Spinal cord (tissue), 10 donors: Measurements from ENCODE around the gene E4F1. TPM values are rescaled to one million over a fixed set of nuclear protein-coding genes. Genes with fewer than 3 reads are reported as not detected.
A peak's percentile ranks its signal among the peaks of the same experiment; 100 is the strongest.

Source experiments
- DNase-seq, 6 donors: peaks; one replicate each; pipeline versions ENCODE4 v3.0.0 to v3.0.0-alpha.2; 2013 to 2015; ENCODE audit warnings: low spot score in 6 of 6, low read depth in 4 of 6
- H3K27ac ChIP-seq: one replicate; pipeline ENCODE4 v1.5.1; 2013; ENCODE audit warnings: low read depth, low read length, control low read depth
- H3K27me3 ChIP-seq: one replicate; pipeline ENCODE4 v1.6.1; 2013; ENCODE audit warnings: low read length; ENCODE audit not compliant: control insufficient read depth, insufficient read depth
- H3K36me3 ChIP-seq: one replicate; pipeline ENCODE4 v1.6.1; 2013; ENCODE audit warnings: low read length; ENCODE audit not compliant: control insufficient read depth, insufficient read depth
- H3K4me1 ChIP-seq: one replicate; pipeline ENCODE4 v1.6.1; 2013; ENCODE audit warnings: low read length; ENCODE audit not compliant: control insufficient read depth, insufficient read depth
- H3K4me3 ChIP-seq: one replicate; pipeline ENCODE4 v1.5.1; 2013; ENCODE audit warnings: low read depth, low read length, control low read depth
- H3K9me3 ChIP-seq: one replicate; pipeline ENCODE4 v1.6.1; 2013; ENCODE audit warnings: low read length; ENCODE audit not compliant: control insufficient read depth, insufficient read depth
- WGBS: methylation state at CpG from one replicate; pipeline ENCODE4 v1.1.5; 2013; ENCODE audit warnings: missing lambda C conversion rate; ENCODE audit not compliant: insufficient coverage; 5-methylcytosine and 5-hydroxymethylcytosine counted together
- long read RNA-seq, 4 donors: transcript quantifications; one replicate each; lab custom pipeline, GENCODE V29; 2026
- polyA plus RNA-seq, 2 donors: library from polyadenylated mRNA; unstranded; fragments of 120-200 nt; gene quantifications; one replicate each; pipeline ENCODE4 v1.2.1, GENCODE V29; 2013; ENCODE audit not compliant: insufficient read length in 2 of 2
- total RNA-seq, 2 donors: library from RNA; depleted of rRNA in 1 of 2; stranded (reverse); fragments of 120-200 nt in 1 of 2; fragments of >200 nt in 1 of 2; gene quantifications; one replicate each; pipeline versions ENCODE4 v1.2.3 to v1.2.4, GENCODE V29; 2013 to 2014
- donor health status: healthy.

The E4F1 gene
- total RNA-seq (10 to 100 TPM; 18.0 to 29.2 TPM), polyA plus RNA-seq (10 to 100 TPM; 29.7 to 31.9 TPM)
- long read RNA-seq, donor 1, partial matches to known transcripts, result 0 of 1 reads
- long read RNA-seq, donor 1, other reads (novel, unspliced or antisense), result 0 of 1 reads
- long read RNA-seq, donor 2, result 0 reads
- long read RNA-seq, donor 3, partial matches to known transcripts, result 0 of 1 reads
- long read RNA-seq, donor 3, other reads (novel, unspliced or antisense), result 0 of 1 reads
- long read RNA-seq, donor 4, transcript E4F1-201 (14 exons, 2,573 nt), result major isoform, 6 of 7 reads
- long read RNA-seq, donor 4, partial matches to known transcripts, result 0 of 7 reads
- long read RNA-seq, donor 4, other reads (novel, unspliced or antisense), result 0 of 7 reads

GRCh38 chr16:2223221-2223941 is at the start of gene E4F1:
Gene E4F1, plus strand, starts transcription at chr16:2223591. Its CDS starts 23 bp downstream, at chr16:2223614.
- H3K9me3 ChIP-seq, result no peaks in the 10 kb centered on the region
- peak; percentile 89 to 99 (median 98) for DNase-seq
- WGBS, result 0% methylated on average over 82 of the region's 82 CpGs

DNA sequence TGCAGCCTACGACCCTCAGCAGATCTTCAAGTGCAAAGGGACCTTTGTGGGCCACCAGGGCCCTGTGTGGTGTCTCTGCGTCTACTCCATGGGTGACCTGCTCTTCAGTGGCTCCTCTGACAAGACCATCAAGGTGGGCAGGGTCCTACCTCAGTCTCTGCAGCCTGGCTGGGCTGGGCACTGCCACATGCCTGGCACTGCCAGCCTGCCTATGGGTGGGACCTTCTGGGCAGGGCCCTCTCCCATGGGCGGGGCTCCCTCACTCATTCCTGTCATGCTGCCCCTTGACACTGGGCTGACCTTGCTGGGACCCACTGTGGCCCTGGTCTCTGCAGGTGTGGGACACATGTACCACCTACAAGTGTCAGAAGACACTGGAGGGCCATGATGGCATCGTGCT is 49.5 kb upstream of the E4F1 start:
- no peak for DNase-seq
- Histone ChIP-seq H3K4me1 (peaks cover 8% of the 10 kb centered on the region), H3K27ac (no peak overlapping the region), H3K4me3 (no peak overlapping the region), H3K9me3 (no peaks in the 10 kb centered on the region), H3K27me3 (no peaks in the 10 kb centered on the region), H3K36me3 (peaks cover 96% of the 10 kb centered on the region)
- 96% methylated on average over 4 of the region's 4 CpGs for WGBS

More at GRCh38 chr16:2223221-2223941, at the start of gene E4F1:
- peaks cover 22% of the 10 kb centered on the region for H3K4me1 ChIP-seq
- H3K27me3 ChIP-seq, result no peaks in the 10 kb centered on the region
- H3K4me3 ChIP-seq, result peak within 1 kb of the TSS; percentile 82
- peak within 1 kb of the TSS; percentile 90 for H3K27ac ChIP-seq
- H3K36me3 ChIP-seq, result peaks cover 28% of the 10 kb centered on the region

GRCh38 chr16:2174396-2175131 is 48.8 kb upstream of the E4F1 start:
- no peak for DNase-seq
- 78% methylated on average over 21 of the region's 21 CpGs for WGBS
- no peak overlapping the region for H3K4me3 ChIP-seq
- peaks cover 4% of the 10 kb centered on the region for H3K4me1 ChIP-seq
- H3K36me3 ChIP-seq, result peaks cover 94% of the 10 kb centered on the region
- no peaks in the 10 kb centered on the region for H3K9me3 ChIP-seq
- H3K27me3 ChIP-seq, result no peaks in the 10 kb centered on the region
- no peak overlapping the region for H3K27ac ChIP-seq

DNA sequence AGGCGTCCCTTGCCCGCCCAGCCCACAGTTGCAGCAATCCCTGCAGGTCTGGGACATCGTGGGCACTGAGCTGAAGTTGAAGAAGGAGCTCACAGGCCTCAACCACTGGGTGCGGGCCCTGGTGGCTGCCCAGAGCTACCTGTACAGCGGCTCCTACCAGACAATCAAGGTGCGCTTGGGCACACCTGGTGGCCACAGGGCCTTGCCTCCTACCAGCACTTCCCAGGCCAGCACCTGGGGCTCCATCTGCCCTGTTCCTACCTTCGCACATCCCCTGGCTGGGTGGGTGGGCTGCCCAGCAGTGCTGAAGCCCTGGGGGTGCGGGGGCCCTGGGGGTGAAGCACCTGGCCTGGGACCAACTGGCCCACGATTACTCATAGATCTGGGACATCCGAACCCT is 47.9 kb upstream of the E4F1 start:
- Histone ChIP-seq H3K9me3 (no peaks in the 10 kb centered on the region), H3K27me3 (no peaks in the 10 kb centered on the region), H3K4me1 (no peaks in the 10 kb centered on the region), H3K4me3 (no peak overlapping the region), H3K36me3 (peaks cover 94% of the 10 kb centered on the region), H3K27ac (no peak overlapping the region)
- WGBS, result 97% methylated on average over 10 of the region's 10 CpGs
- no peak for DNase-seq

GRCh38 chr16:2176047-2176446 is 47.3 kb upstream of the E4F1 start:
- Histone ChIP-seq H3K27ac (no peak overlapping the region), H3K27me3 (no peaks in the 10 kb centered on the region), H3K4me1 (no peaks in the 10 kb centered on the region), H3K36me3 (peaks cover 94% of the 10 kb centered on the region), H3K4me3 (no peak overlapping the region), H3K9me3 (no peaks in the 10 kb centered on the region)
- WGBS, result 91% methylated on average over 23 of the region's 23 CpGs
- DNase-seq, result no peak

- H3K4me1 ChIP-seq, result no peaks in the 10 kb centered on the region
- H3K9me3 ChIP-seq, result no peaks in the 10 kb centered on the region
- DNase-seq, result no peak
- 85% methylated on average over 13 of the region's 18 CpGs for WGBS
- H3K36me3 ChIP-seq, result peaks cover 94% of the 10 kb centered on the region
- H3K4me3 ChIP-seq, result no peak overlapping the region
- H3K27me3 ChIP-seq, result no peaks in the 10 kb centered on the region
- no peak overlapping the region for H3K27ac ChIP-seq
Observed at GRCh38 chr16:2177101-2177500, 46.3 kb upstream of the E4F1 start.

DNA sequence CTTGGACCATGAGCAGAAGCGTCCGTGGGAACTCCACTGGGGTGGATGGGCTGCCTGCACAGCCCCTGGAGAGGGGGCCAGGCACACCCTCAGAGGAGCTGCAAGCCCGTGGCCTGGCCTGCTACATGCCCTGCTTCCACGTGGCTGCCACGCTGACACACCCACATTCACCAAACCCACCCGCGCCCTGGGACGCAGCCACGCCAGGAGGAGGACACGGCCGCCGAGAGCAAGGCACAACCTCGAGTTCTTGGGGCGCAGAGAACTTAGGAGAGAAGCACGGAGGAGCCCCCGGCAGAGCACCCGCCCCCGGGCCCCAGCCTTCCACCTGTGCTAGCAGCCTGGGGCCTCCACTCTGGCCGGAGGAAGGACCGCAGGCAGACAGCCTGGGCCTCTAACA is 45.8 kb upstream of the E4F1 start:
- no peaks in the 10 kb centered on the region for H3K9me3 ChIP-seq
- H3K36me3 ChIP-seq, result peaks cover 94% of the 10 kb centered on the region
- H3K4me3 ChIP-seq, result no peak overlapping the region
- H3K27ac ChIP-seq, result no peak overlapping the region
- H3K4me1 ChIP-seq, result no peaks in the 10 kb centered on the region
- 95% methylated on average over 18 of the region's 20 CpGs for WGBS
- no peaks in the 10 kb centered on the region for H3K27me3 ChIP-seq
- DNase-seq, result no peak

- 19% methylated on average over 104 of the region's 106 CpGs for WGBS
- Histone ChIP-seq H3K36me3 (peaks cover 94% of the 10 kb centered on the region), H3K9me3 (no peaks in the 10 kb centered on the region), H3K27ac (no peak overlapping the region), H3K4me3 (no peak overlapping the region), H3K27me3 (no peaks in the 10 kb centered on the region), H3K4me1 (no peaks in the 10 kb centered on the region)
- peak in 2 of 6 donors; percentile 59 to 70 for DNase-seq
Observed at GRCh38 chr16:2178321-2179106, 44.9 kb upstream of the E4F1 start.

GRCh38 chr16:2179107-2179501 is 44.3 kb upstream of the E4F1 start:
- DNase-seq, result no peak
- peaks cover 94% of the 10 kb centered on the region for H3K36me3 ChIP-seq
- H3K27ac ChIP-seq, result no peak overlapping the region
- 23% methylated on average over 42 of the region's 50 CpGs for WGBS
- no peaks in the 10 kb centered on the region for H3K4me1 ChIP-seq
- no peaks in the 10 kb centered on the region for H3K9me3 ChIP-seq
- no peaks in the 10 kb centered on the region for H3K27me3 ChIP-seq
- H3K4me3 ChIP-seq, result no peak overlapping the region
